Type B pancreatic cell (in vitro differentiated cells): ENCODE measurements around the gene TPCN2. TPM values are rescaled to one million over a fixed set of nuclear protein-coding genes. Genes with fewer than 3 reads are reported as not detected.

Experiments used
- DNase-seq: peaks from one replicate; pipeline ENCODE4 v3.0.0; 2021; ENCODE audit warnings: mixed read lengths; ENCODE audit not compliant: unreplicated experiment; ENCODE audit errors: extremely low spot score
- H3K27ac Mint-ChIP-seq: 2 replicates; pipeline ENCODE4 v1.8.0; 2021; ENCODE audit warnings: mild to moderate bottlenecking, mixed read lengths
- H3K27me3 Mint-ChIP-seq: 2 replicates; pipeline ENCODE4 v1.8.0; 2021; ENCODE audit warnings: mixed read lengths
- H3K36me3 Mint-ChIP-seq: 2 replicates; pipeline ENCODE4 v1.8.0; 2021; ENCODE audit warnings: mixed read lengths
- H3K4me1 Mint-ChIP-seq: one replicate; pipeline ENCODE4 v1.8.0; 2021; ENCODE audit warnings: mixed read lengths; ENCODE audit not compliant: unreplicated experiment
- H3K4me3 Mint-ChIP-seq: 2 replicates; pipeline ENCODE4 v1.8.0; 2021; ENCODE audit warnings: mild to moderate bottlenecking, mixed read lengths
- H3K9me3 Mint-ChIP-seq: 2 replicates; pipeline ENCODE4 v1.8.0; 2021; ENCODE audit warnings: mixed read lengths
- total RNA-seq: library from RNA; stranded (reverse); gene quantifications from 2 replicates; pipeline ENCODE4 v1.2.1, GENCODE V29; 2021; ENCODE audit warnings: low replicate concordance
- TF ChIP-seq, protein P1 (sequence below): fragments of 200-600 bp; sonication (generic); conservative IDR thresholded peaks from 2 replicates; pipeline ENCODE4 v1.5.0; 2021; ENCODE audit warnings: antibody characterized with exemption, mild to moderate bottlenecking

Gene TPCN2
- total RNA-seq, 1 donor from 2014 or later, result 19.5 TPM

DNA sequence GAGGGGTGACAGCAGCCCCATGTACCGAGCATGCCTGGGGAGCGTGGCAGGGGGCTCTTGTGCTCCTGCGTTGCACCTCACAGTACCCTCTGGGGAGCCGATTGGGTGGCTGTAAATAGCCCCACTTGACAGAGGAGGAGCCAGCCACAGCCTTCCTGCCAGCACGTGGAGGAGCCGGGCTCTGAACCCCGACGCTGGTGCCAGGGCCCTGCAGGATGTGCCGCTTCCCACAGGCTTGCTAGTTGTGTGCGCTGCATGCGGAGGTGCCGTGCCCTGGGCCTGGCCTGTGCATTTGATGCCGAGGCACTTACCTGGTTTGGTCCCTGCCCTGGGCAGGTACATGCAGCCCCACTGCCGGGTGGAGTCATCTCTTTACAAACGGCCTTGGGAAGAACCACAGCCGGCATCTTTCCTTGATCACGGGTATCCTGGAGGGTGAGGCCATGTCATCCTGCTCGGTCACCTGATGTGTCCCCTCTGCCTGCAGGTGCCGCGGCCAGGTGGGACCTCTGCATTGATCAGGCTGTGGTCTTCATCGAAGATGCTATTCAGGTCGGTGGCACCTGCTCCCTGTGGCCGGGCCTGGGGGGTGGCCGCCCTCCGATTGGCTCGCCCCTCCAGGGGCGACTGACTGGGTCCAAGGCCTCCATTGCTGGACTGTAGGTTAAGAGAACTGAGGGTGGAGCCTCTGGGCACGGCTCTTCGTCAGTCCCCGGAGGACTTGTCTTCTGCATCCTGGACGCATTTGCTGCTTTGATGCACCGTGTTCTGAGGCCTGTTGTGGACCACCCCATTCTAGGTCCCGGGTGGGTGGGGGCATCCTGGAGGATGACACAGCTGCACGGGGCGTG, 5.0 kb downstream of the TPCN2 start:
- no peak overlapping the region for H3K27ac Mint-ChIP-seq
- peaks cover 9% of the 10 kb centered on the region for H3K4me1 Mint-ChIP-seq
- no peak overlapping the region for H3K4me3 Mint-ChIP-seq
- TF ChIP-seq, protein P1, sequence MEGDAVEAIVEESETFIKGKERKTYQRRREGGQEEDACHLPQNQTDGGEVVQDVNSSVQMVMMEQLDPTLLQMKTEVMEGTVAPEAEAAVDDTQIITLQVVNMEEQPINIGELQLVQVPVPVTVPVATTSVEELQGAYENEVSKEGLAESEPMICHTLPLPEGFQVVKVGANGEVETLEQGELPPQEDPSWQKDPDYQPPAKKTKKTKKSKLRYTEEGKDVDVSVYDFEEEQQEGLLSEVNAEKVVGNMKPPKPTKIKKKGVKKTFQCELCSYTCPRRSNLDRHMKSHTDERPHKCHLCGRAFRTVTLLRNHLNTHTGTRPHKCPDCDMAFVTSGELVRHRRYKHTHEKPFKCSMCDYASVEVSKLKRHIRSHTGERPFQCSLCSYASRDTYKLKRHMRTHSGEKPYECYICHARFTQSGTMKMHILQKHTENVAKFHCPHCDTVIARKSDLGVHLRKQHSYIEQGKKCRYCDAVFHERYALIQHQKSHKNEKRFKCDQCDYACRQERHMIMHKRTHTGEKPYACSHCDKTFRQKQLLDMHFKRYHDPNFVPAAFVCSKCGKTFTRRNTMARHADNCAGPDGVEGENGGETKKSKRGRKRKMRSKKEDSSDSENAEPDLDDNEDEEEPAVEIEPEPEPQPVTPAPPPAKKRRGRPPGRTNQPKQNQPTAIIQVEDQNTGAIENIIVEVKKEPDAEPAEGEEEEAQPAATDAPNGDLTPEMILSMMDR, result no peak
- H3K36me3 Mint-ChIP-seq, result no peaks in the 10 kb centered on the region
- no peak for DNase-seq
- no peaks in the 10 kb centered on the region for H3K27me3 Mint-ChIP-seq
- H3K9me3 Mint-ChIP-seq, result no peaks in the 10 kb centered on the region

DNA sequence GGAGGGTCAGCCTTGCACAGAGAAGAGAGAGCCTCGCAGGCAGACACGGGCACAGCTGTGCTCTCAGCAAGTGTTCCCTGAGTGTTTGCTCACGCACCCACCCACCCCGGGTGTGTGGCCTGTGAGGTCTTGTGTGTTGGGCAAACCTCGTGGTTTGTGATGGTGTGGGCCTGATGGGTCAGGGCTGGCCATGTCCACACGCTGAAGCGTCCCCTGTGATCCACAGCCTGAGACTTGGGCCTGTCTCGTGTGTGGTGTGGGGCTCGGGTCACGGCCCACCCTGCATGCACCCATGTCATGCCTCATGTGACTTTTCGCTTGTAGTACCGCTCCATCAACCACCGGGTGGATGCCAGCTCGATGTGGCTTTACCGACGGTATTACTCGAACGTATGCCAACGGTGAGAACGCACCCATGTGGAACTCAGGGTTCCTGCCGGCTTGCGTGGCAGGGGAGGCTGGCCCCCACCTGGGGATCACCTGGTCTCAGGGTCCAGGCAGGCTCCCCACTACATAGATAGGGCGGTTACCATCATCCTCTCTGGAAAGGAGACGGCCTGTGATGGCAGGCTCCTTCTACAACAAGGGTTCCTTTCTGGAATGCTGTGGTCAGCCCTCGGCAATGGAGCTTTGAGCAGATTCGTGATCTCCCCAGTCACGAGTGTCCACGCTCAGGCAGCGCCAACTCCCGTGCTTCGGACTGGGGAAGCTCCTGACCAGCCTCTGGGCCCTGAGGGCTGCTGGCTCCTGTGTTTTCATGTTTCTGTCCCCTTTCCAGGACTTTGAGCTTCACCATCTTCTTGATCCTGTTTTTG, 5.9 kb downstream of the TPCN2 start:
- no peaks in the 10 kb centered on the region for H3K9me3 Mint-ChIP-seq
- H3K4me3 Mint-ChIP-seq, result peak overlapping the region; percentile 70
- no peaks in the 10 kb centered on the region for H3K36me3 Mint-ChIP-seq
- H3K27ac Mint-ChIP-seq, result peak overlapping the region; percentile 69
- H3K27me3 Mint-ChIP-seq, result no peaks in the 10 kb centered on the region
- TF ChIP-seq, protein P1, result no peak
- DNase-seq, result no peak
- H3K4me1 Mint-ChIP-seq, result peaks cover 9% of the 10 kb centered on the region

DNA sequence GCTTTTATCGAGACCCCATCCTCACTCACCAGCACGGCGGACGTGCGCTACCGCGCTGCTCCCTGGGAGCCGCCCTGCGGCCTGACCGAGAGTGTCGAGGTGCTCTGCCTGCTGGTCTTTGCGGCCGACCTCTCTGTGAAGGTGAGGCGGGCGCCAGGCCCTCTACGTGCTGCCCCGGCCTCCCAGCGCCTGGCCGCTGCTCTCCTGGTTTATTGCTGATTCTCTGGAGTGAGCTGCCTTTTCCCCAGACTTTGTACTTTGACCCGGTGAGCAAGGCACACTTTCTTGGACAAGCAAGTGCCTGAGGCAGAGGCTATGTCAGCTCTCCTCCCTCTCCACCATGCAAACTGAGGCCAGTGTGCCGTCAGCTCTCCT, 6.5 kb downstream of the TPCN2 start:
- Mint-ChIP-seq H3K27me3 (no peaks in the 10 kb centered on the region), H3K4me3 (peak overlapping the region; percentile 70), H3K36me3 (no peaks in the 10 kb centered on the region), H3K27ac (peak overlapping the region; percentile 69), H3K9me3 (no peaks in the 10 kb centered on the region), H3K4me1 (peaks cover 9% of the 10 kb centered on the region)
- no peak for DNase-seq
- TF ChIP-seq, protein P1, result no peak

DNA sequence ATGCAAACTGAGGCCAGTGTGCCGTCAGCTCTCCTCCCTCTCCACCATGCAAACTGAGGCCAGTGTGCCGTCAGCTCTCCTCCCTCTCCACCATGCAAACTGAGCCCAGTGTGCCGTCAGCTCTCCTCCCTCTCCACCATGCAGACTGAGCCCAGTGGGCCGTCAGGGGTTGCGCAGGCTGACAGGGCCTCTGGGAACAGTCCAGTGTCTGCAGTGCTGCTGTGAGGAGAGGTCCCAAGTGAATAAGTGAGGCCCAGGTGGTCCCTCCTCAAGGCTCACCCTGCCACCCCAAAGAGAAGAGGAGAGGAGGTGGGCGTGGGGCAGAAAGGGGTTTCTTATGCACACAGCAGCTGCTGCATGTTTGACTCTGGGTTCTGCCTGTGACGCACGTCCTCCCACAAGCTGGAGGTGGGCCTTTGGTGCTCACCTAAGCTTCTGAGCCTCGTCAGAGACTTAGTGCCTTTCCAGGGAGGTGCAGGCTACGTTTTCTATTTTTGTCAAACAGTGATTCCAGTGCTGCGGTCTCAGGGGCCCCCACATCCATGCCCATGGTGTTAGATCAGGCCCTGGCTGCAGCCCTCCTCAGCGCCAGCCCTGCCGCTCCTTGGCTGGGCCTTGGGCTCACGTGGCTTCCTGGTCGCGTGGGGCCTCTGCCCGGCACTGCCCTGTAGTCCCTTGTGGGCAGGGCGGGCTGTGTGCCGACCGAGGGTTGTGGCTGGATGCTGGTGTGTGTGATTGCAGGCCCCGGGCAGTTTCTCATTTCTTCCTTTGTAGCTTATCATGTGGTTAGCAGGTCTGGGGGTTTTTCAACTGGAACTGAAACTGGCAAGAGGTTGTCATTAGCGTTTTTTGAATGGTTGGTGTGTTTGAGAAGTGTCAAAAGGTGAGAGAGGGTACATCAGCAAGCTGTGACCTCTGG, 7.1 kb downstream of the TPCN2 start:
- TF ChIP-seq, protein P1, result no peak

DNA sequence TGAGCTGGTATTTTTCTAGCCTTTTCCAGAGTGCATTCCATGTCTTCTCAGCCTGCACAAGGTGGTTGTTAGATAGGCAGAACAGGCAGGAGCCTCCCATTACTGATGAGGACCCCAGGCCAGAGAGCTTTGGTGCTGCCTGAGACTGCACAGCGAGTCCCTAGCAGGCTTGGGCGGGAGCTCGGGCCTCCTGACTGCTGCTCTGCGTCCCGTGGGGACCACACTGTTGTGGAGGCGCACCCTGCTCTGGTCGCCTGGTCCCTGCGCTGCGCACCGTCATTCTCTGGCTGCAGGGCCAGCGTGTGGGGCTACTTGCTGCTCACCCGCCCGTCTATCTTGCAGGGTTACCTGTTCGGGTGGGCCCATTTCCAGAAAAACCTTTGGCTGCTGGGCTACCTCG, 8.5 kb downstream of the TPCN2 start:
- Mint-ChIP-seq H3K36me3 (no peaks in the 10 kb centered on the region), H3K27me3 (no peaks in the 10 kb centered on the region), H3K4me3 (no peak overlapping the region), H3K27ac (no peak overlapping the region), H3K9me3 (no peaks in the 10 kb centered on the region), H3K4me1 (no peaks in the 10 kb centered on the region)
- TF ChIP-seq, protein P1, result no peak
- DNase-seq, result no peak

More for the DNA sequence above, 7.1 kb downstream of the TPCN2 start:
- no peak for DNase-seq
- no peaks in the 10 kb centered on the region for H3K36me3 Mint-ChIP-seq
- H3K4me3 Mint-ChIP-seq, result no peak overlapping the region
- H3K27ac Mint-ChIP-seq, result peak overlapping the region; percentile 68
- H3K9me3 Mint-ChIP-seq, result no peaks in the 10 kb centered on the region
- H3K27me3 Mint-ChIP-seq, result no peaks in the 10 kb centered on the region
- peaks cover 9% of the 10 kb centered on the region for H3K4me1 Mint-ChIP-seq
